HepG2 (cell line): ENCODE measurements around the gene EP300. TPM values are rescaled to one million over a fixed set of nuclear protein-coding genes. Genes with fewer than 3 reads are reported as not detected.

Experiments used
- AGO1 ChIP-seq: fragments of 200-400 bp; formaldehyde crosslinking; IDR thresholded peaks from 2 replicates; pipeline ENCODE4 v1.6.1; 2017; ENCODE audit warnings: mild to moderate bottlenecking, low read depth, low read length, moderate library complexity; ENCODE audit not compliant: poor library complexity, severe bottlenecking
- ATAD3A ChIP-seq: sonication (generic); formaldehyde crosslinking; IDR thresholded peaks from 2 replicates; pipeline ENCODE4 v1.4.0; 2020; ENCODE audit warnings: missing genetic modification reagents
- EP300 ChIP-seq, 3 experiments: sonication (generic) in 1 of 3; formaldehyde crosslinking in 1 of 3; IDR thresholded peaks; 2 replicates each; pipeline versions ENCODE4 v1.5.1 to v1.6.1; 2011 to 2020; ENCODE audit warnings: low read depth in 2 of 3, low read length in 2 of 3, borderline replicate concordance in 1 of 3, improper control_type of control experiment in 1 of 3, mild to moderate bottlenecking in 1 of 3, missing genetic modification reagents in 1 of 3, moderate library complexity in 1 of 3
- MTERF4 ChIP-seq: sonication (generic); formaldehyde crosslinking; IDR thresholded peaks from 2 replicates; pipeline ENCODE4 v1.8.0; 2023; ENCODE audit warnings: mild to moderate bottlenecking, missing genetic modification reagents
- PCBP2 ChIP-seq: fragments of 200-400 bp; formaldehyde crosslinking; optimal IDR thresholded peaks from 2 replicates; pipeline ENCODE3; 2018; ENCODE audit warnings: low read length, low read depth; ENCODE audit not compliant: poor library complexity, severe bottlenecking
- RFX1 ChIP-seq: fragments of 450-650 bp; IDR thresholded peaks from 2 replicates; pipeline ENCODE4 v1.6.1; 2017
- SSRP1 ChIP-seq: IDR thresholded peaks from 2 replicates; pipeline ENCODE4 v1.6.1; 2016; ENCODE audit warnings: control low read depth
- ZFP37 ChIP-seq: sonication (generic); formaldehyde crosslinking; IDR thresholded peaks from 2 replicates; pipeline ENCODE4 v1.4.0; 2020; ENCODE audit warnings: missing genetic modification reagents, borderline replicate concordance
- ZNF232 ChIP-seq: sonication (generic); formaldehyde crosslinking; IDR thresholded peaks from 2 replicates; pipeline ENCODE4 v1.4.0; 2020; ENCODE audit warnings: missing genetic modification reagents, borderline replicate concordance
- ZNF24 ChIP-seq: fragments of 450-650 bp; IDR thresholded peaks from 2 replicates; pipeline ENCODE4 v1.6.1; 2017; ENCODE audit warnings: antibody characterized with exemption, mild to moderate bottlenecking
- ZNF30 ChIP-seq: sonication (generic); formaldehyde crosslinking; IDR thresholded peaks from 2 replicates; pipeline ENCODE4 v1.5.0; 2020; ENCODE audit warnings: mild to moderate bottlenecking, missing genetic modification reagents
- ZNF550 ChIP-seq: sonication (generic); formaldehyde crosslinking; IDR thresholded peaks from 2 replicates; pipeline ENCODE4 v1.4.0; 2020; ENCODE audit warnings: mild to moderate bottlenecking, missing genetic modification reagents, borderline replicate concordance
- ZNF646 ChIP-seq: sonication (generic); formaldehyde crosslinking; IDR thresholded peaks from 2 replicates; pipeline ENCODE4 v1.9.0; 2021; ENCODE audit warnings: mild to moderate bottlenecking, missing genetic modification reagents
- ZNF704 ChIP-seq: sonication (generic); formaldehyde crosslinking; IDR thresholded peaks from 2 replicates; pipeline ENCODE4 v1.8.1; 2023; ENCODE audit warnings: mild to moderate bottlenecking, inconsistent platforms, moderate library complexity, missing genetic modification reagents, borderline replicate concordance
- ZNF737 ChIP-seq: sonication (generic); formaldehyde crosslinking; IDR thresholded peaks from 2 replicates; pipeline ENCODE4 v1.5.0; 2020; ENCODE audit warnings: missing genetic modification reagents, mild to moderate bottlenecking, borderline replicate concordance
- polyA plus RNA-seq, 8 experiments: library from polyadenylated mRNA; depleted of rRNA in 3 of 8; stranded (reverse) in 7 of 8; unstranded in 1 of 8; fragments of >200 nt; fragmentation: Illumina TruSeq in 4 of 8; extraction: Trizol in 4 of 8; gene quantifications; 2 replicates each; pipeline versions ENCODE4 v1.2.1 to v1.2.3, GENCODE V29; 2011 to 2016; ENCODE audit warnings: low read depth in 4 of 8, missing spikeins in 1 of 8, mixed read lengths in 1 of 8; ENCODE audit not compliant: insufficient read depth in 1 of 8
- total RNA-seq, 5 experiments: library from RNA; depleted of rRNA; stranded (reverse); fragments of >200 nt; fragmentation: Illumina TruSeq; extraction: Trizol; gene quantifications; 2 replicates each; pipeline ENCODE4 v1.2.3, GENCODE V29; 2016; ENCODE audit warnings: low read depth in 1 of 5
- TF ChIP-seq, protein P1 (sequence below): sonication (generic); formaldehyde crosslinking; IDR thresholded peaks from 2 replicates; pipeline ENCODE4 v1.4.0; 2020; ENCODE audit warnings: missing genetic modification reagents, borderline replicate concordance

EP300 gene
- total and polyA plus RNA-seq, 2 of the 13 experiments (the other 11 are each of a cell fraction or from before 2014, with no cell fraction given) = 13.6 to 14.9 TPM

- TF ChIP-seq MTERF4 (CRISPR knock-in tag) = no peak; the same call in 1 of the 2 replicates
- TF ChIP-seq ZNF24 = no peak
- no peak for TF ChIP-seq ZNF550 (CRISPR knock-in tag)
- TF ChIP-seq ZNF30 (CRISPR knock-in tag) = no peak
- no peak for TF ChIP-seq ATAD3A (CRISPR knock-in tag)
- TF ChIP-seq ZNF704 (CRISPR knock-in tag) = no peak
- no peak for TF ChIP-seq ZFP37 (CRISPR knock-in tag)
- TF ChIP-seq ZNF646 (CRISPR knock-in tag) = no peak
- no peak for TF ChIP-seq AGO1
- no peak for TF ChIP-seq RFX1
- TF ChIP-seq EP300 (IDR thresholded peaks at IDR 0.05; ENCODE audit: low read depth in 2 of 2, low read length in 2 of 2) = no peak
- no peak; the same call in 1 of the 2 replicates for TF ChIP-seq EP300 (CRISPR knock-in tag; IDR thresholded peaks at IDR 0.05; ENCODE audit: borderline replicate concordance)
- TF ChIP-seq, protein P1, sequence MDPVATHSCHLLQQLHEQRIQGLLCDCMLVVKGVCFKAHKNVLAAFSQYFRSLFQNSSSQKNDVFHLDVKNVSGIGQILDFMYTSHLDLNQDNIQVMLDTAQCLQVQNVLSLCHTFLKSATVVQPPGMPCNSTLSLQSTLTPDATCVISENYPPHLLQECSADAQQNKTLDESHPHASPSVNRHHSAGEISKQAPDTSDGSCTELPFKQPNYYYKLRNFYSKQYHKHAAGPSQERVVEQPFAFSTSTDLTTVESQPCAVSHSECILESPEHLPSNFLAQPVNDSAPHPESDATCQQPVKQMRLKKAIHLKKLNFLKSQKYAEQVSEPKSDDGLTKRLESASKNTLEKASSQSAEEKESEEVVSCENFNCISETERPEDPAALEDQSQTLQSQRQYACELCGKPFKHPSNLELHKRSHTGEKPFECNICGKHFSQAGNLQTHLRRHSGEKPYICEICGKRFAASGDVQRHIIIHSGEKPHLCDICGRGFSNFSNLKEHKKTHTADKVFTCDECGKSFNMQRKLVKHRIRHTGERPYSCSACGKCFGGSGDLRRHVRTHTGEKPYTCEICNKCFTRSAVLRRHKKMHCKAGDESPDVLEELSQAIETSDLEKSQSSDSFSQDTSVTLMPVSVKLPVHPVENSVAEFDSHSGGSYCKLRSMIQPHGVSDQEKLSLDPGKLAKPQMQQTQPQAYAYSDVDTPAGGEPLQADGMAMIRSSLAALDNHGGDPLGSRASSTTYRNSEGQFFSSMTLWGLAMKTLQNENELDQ (CRISPR knock-in tag) = no peak
- TF ChIP-seq ZNF737 = no peak
- no peak for TF ChIP-seq ZNF232
- TF ChIP-seq PCBP2 = no peak
- 0 out of 2 replicates have a peak, but pooled peaks have one; percentile 55 for TF ChIP-seq SSRP1 (CRISPR knock-in tag)
Measured at GRCh38 chr22:41091132-41092022, 1.0 kb upstream of the EP300 start (continued).
